Measurements from ENCODE around the gene PRADC1.
"Not testable (repeated sequence)": the region's sequence is repeated elsewhere in the genome, so short reads cannot be mapped to it uniquely, and the experiment has no call there.

Gene PRADC1

GRCh38 chr2:73202156-73203054, 30.6 kb downstream of the PRADC1 start, which contains the start of gene NOTO:
Gene NOTO (plus strand): TSS chr2:73202574. CDS start chr2:73202667, 93 bp downstream.
- no peak for DNase-seq (ENCODE audit: low spot score)

- not testable (repeated sequence) for DNase-seq (ENCODE audit: low spot score)
These were observed 32.8 kb downstream of the PRADC1 start for GRCh38 chr2:73200281-73200680.

- DNase-seq (ENCODE audit: low spot score) = no peak
These were observed 35.5 kb downstream of the PRADC1 start for GRCh38 chr2:73197579-73197978.

- no peak for DNase-seq (ENCODE audit: low spot score)
These were observed 45.5 kb downstream of the PRADC1 start for GRCh38 chr2:73187549-73187948.

- no peak for DNase-seq (ENCODE audit: low spot score)
These were observed 47.1 kb downstream of the PRADC1 start for GRCh38 chr2:73185965-73186364.
